ENCODE data around the gene ROBO1.
A peak's percentile ranks its signal among the peaks of the same experiment; 100 is the strongest.
"Not testable (repeated sequence)": the region's sequence is repeated elsewhere in the genome, so short reads cannot be mapped to it uniquely, and the experiment has no call there.

Gene ROBO1

GRCh38 chr3:79217096-79217495 lies 550.7 kb downstream of the ROBO1 start:
- no peak for DNase-seq

DNA sequence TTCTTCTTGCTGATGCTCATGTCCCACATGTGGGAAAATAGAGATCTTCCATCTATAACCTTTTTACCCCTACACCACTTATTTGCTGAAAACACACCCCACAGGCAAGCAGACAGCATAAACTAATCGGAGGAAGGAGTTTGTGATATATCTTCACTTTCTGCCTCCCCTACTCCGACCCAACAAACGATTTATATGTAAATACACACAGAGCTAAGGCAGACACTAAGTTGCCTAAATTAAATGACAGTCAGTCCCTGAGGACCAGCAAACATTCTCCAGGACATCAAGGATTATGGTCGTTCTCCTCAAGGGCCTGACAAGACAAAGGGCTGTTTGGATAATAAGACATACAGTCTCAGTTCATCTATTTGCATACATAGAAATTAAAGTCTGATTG lies 552.5 kb downstream of the ROBO1 start:
- DNase-seq = no peak

- DNase-seq = no peak
These were observed 556.0 kb downstream of the ROBO1 start for GRCh38 chr3:79211586-79212359.

GRCh38 chr3:79204351-79204750 lies 563.4 kb downstream of the ROBO1 start:
- no peak for DNase-seq

DNA sequence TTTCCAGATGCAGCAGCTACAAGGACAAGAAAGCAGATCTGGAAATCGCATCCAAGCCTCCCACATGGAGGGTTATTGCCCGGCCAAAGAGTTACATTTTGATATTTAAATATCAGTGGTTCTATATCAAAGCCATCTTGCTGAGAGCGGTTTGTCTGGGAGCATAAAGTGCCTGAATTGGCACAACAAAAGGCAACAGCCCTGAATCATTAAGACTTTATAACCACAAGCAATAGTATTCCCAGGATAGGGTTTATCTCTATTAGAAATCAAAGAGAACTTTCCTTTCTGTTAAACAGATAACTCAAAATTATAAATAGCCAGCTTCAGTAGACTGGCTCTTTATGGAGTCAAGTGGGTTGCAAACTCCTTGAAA lies 564.7 kb downstream of the ROBO1 start:
- DNase-seq = no peak

DNA sequence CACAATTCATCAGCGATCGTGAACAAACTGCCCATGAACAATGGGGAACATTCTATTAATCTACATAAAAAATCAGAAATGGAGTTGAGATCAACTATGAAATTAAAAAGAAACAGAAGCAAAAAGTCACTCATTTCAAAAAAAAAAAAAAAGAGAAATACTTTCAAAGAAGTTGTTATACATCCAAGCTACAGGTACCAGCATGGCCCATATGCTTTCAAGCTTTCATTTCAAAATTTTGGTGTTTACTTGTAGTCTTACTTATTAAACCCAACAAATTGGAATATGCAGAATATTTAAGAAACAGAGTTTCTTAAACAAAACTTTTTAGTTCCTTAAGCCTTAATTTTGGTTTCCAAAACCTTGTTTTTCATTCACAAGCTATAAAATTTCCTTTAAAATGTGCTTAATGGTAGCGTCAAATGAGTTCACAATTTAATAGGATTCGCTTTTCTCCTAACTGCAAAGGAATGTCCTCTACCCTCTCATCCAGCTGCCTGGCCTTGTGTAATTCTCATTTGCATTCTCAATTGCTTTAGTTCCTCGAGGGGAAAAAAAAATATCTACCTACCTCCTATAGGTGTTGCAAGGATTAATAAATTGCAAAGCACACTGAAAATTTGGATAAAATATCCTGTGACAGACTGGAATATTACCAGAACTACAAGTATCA lies 565.2 kb downstream of the ROBO1 start:
- no peak for DNase-seq

GRCh38 chr3:79200456-79200855 lies 567.3 kb downstream of the ROBO1 start:
- no peak for DNase-seq

DNA sequence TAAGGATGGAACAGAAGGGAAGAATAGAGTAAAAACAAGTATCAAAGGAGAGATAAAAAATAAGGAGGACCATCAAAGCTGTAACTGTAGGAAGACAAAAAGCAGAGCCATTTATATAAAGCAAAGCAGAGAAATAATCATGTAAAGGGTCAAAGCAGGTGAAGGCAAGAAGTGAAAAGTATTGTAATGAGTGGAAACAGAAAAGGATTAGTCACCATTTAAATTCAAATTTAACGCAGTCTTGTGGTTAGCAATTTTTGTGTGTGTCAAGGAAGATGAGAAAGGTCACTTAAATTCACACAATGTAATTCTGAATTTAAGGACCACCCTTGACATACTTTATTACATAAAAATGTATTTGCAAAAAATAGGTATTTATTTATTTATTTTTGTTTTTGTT lies 567.8 kb downstream of the ROBO1 start:
- no peak for DNase-seq

GRCh38 chr3:79187426-79187825 lies 580.4 kb downstream of the ROBO1 start:
- DNase-seq = no peak

- no peak for DNase-seq
These were observed 583.5 kb downstream of the ROBO1 start for GRCh38 chr3:79184251-79184650.

- no peak for DNase-seq
These were observed 584.3 kb downstream of the ROBO1 start for GRCh38 chr3:79183496-79183895.

- DNase-seq = no peak
These were observed 589.2 kb downstream of the ROBO1 start for GRCh38 chr3:79178471-79179180.

- no peak for DNase-seq
These were observed 591.9 kb downstream of the ROBO1 start for GRCh38 chr3:79175870-79176269.

DNA sequence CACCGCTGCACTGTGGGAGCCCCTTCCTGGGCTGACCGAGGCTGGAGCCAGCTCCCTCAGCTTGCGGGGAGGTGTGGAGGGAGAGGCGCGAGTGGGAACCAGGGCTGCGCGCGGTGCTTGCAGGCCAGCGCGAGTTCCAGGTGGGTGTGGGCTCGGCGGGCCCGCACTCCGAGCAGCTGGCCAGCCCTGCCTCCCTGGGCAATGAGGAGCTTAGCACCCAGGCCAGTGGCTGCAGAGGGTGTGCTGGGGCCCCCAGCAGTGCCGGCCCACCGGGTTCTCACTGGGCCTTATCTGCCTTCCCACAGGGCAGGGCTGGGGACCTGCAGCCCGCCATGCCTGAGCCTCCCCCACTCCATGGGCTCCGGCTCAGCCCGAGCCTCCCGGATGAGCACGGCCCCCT lies 594.5 kb downstream of the ROBO1 start:
- DNase-seq = not testable (repeated sequence)

DNA sequence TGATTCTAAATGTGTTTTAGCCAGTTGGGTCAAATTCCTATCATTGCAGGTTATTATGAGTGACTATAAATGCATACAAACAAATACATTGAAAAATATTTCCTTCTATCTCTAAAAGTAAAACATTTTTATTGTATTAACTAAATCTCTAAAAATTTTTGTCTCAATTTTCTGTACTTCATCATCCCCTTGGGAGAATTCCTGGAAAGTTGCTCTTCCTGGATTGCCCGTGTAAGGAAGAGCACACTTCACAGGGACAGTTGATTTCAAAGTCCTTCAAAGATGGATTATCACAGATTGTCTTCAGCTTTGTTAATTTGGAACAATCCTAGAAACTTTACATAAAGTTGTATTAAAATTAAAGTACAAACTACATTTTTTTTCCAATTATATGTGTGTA lies 595.6 kb downstream of the ROBO1 start:
- no peak for DNase-seq

- no peak for DNase-seq
These were observed 597.8 kb downstream of the ROBO1 start for GRCh38 chr3:79170021-79170420.

GRCh38 chr3:79167651-79168416 lies 600.0 kb downstream of the ROBO1 start:
- peak; percentile 37 for DNase-seq

- DNase-seq = no peak
These were observed 605.1 kb downstream of the ROBO1 start for GRCh38 chr3:79162653-79163052.

DNA sequence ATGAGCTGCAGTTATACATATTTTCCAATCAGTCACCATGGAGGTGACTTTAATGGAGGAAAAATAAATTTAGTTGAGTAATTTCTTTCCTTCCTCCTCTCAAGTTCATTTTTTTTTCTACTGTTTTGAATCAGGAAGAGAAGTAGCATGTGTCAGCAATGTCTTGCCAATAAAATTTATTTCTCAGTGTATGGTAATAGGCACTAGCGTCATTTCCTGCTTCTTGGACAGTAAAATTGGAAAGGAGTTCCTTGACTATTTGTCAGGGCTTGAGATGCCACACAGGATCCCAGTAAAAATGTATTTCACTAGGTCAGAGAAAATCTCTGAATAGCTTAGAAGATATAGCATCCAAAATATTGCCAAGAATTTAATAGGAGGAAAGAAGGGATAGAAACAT lies 605.9 kb downstream of the ROBO1 start:
- DNase-seq = no peak

- DNase-seq = no peak
These were observed 607.4 kb downstream of the ROBO1 start for GRCh38 chr3:79160421-79160820.

- DNase-seq = no peak
These were observed 608.1 kb downstream of the ROBO1 start for GRCh38 chr3:79159736-79160135.

DNA sequence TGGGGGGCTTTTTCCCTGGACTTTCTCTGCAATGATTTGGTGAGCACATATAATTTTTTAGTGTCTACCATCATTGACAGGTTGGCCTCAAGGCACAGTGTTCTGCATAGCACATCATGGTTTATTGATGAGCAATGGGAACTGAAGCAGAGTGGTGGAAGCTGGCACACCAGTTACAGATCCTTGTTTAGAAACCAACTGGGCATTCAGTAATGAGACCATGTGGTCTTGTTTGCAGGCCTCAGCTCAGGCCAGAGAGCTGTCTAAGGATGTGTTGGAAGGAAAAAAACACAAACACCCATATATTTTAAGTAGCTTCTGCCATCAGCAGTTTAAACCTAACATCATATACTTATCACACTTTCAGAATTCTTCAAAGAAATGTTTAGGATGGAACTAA lies 610.6 kb downstream of the ROBO1 start:
- no peak for DNase-seq

GRCh38 chr3:79154865-79155264 lies 612.9 kb downstream of the ROBO1 start:
- DNase-seq = no peak
